OCI-LY1 (cell line): Measurements from ENCODE around the gene FOXS1.

Experiments
- H2AFZ ChIP-seq: fragments of 200-600 bp; sonication (generic), shearing (Covaris generic); 2 replicates; pipeline ENCODE4 v1.6.0; 2014; ENCODE audit warnings: antibody characterized with exemption, mild to moderate bottlenecking, low read length
- H3F3A ChIP-seq: fragments of 200-600 bp; sonication (generic), shearing (Covaris generic); 2 replicates; pipeline ENCODE4 v1.6.0; 2014; ENCODE audit warnings: mild to moderate bottlenecking, antibody characterized with exemption, low read length, moderate library complexity; ENCODE audit not compliant: insufficient read depth
- H3K27ac ChIP-seq: fragments of 200-600 bp; sonication (generic); 2 replicates; pipeline ENCODE4 v1.5.1; 2014; ENCODE audit warnings: low read length, mixed run types, mild to moderate bottlenecking, low read depth; ENCODE audit not compliant: poor library complexity, severe bottlenecking
- H3K27me3 ChIP-seq: fragments of 200-600 bp; sonication (generic); 2 replicates; pipeline ENCODE4 v1.6.0; 2014; ENCODE audit warnings: antibody characterized with exemption, mild to moderate bottlenecking, low read length, moderate library complexity; ENCODE audit not compliant: insufficient read depth
- H3K36me3 ChIP-seq: fragments of 200-600 bp; sonication (generic); 2 replicates; pipeline ENCODE4 v1.6.1; 2014; ENCODE audit warnings: mild to moderate bottlenecking, antibody characterized with exemption, low read length, moderate library complexity, mixed read lengths; ENCODE audit not compliant: insufficient read depth
- H3K4me1 ChIP-seq: fragments of 200-600 bp; sonication (generic); 2 replicates; pipeline ENCODE4 v1.5.1; 2014; ENCODE audit warnings: mild to moderate bottlenecking, low read length, moderate library complexity; ENCODE audit not compliant: insufficient read depth, severe bottlenecking
- H3K4me2 ChIP-seq: fragments of 200-600 bp; sonication (generic), shearing (Covaris generic); 2 replicates; pipeline ENCODE4 v1.6.1; 2014; ENCODE audit warnings: low read length
- H3K4me3 ChIP-seq: fragments of 200-600 bp; sonication (generic); 2 replicates; pipeline ENCODE4 v1.5.1; 2014; ENCODE audit warnings: low read length, low read depth, mild to moderate bottlenecking, mixed read lengths; ENCODE audit not compliant: poor library complexity, severe bottlenecking
- H3K79me2 ChIP-seq: fragments of 200-600 bp; shearing (Covaris generic); 2 replicates; pipeline ENCODE4 v1.6.1; 2016; ENCODE audit warnings: mixed run types, low read length, mixed read lengths; ENCODE audit not compliant: insufficient read depth
- H3K9ac ChIP-seq: fragments of 200-600 bp; sonication (generic), shearing (Covaris generic); 2 replicates; pipeline ENCODE4 v1.6.1; 2014; ENCODE audit warnings: mild to moderate bottlenecking, low read length, mixed read lengths
- H3K9me2 ChIP-seq: fragments of 200-600 bp; sonication (generic), shearing (Covaris generic); 2 replicates; pipeline ENCODE4 v1.6.1; 2014; ENCODE audit warnings: low read depth, mild to moderate bottlenecking, low read length, mixed read lengths
- H3K9me3 ChIP-seq: fragments of 200-600 bp; shearing (Covaris generic); 2 replicates; pipeline ENCODE4 v1.6.1; 2014; ENCODE audit warnings: low read length, mixed read lengths
- H4K20me1 ChIP-seq: fragments of 200-600 bp; sonication (generic), shearing (Covaris generic); 2 replicates; pipeline ENCODE4 v1.6.0; 2016; ENCODE audit warnings: mild to moderate bottlenecking, low read length; ENCODE audit not compliant: insufficient read depth
- EZH2 ChIP-seq: fragments of 200-600 bp; sonication (generic), shearing (Covaris generic); IDR thresholded peaks from 2 replicates; pipeline ENCODE4 v1.8.0; 2017; ENCODE audit warnings: borderline replicate concordance, mixed run types, mild to moderate bottlenecking, antibody characterized with exemption, low read length, moderate library complexity, mixed read lengths
- TF ChIP-seq, protein P1 (sequence below): fragments of 200-600 bp; sonication (generic), shearing (Covaris generic); IDR thresholded peaks from 2 replicates; pipeline ENCODE4 v1.5.1; 2017; ENCODE audit warnings: mild to moderate bottlenecking, antibody characterized with exemption, low read length, moderate library complexity, mixed read lengths

Gene FOXS1

DNA sequence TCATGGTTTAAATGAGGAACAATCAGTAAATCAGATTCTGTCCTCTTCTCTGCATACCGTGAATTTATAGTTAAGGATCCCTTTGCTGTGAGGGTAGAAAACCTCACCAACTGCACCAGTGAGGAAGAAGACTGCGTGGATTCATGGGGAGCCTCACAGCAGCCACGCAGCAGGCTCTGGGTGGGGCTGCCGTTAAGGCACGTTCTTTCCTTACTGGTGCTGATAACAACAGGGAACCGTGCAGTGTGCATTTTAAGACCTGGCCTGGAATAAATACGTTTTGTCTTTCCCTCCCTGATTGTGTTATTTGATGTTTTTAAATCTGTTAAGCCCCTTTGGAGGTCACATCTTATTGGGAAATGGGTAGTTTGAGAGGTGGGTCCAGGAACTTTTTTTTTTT is 43.9 kb downstream of the FOXS1 start:
- peaks cover 89% of the 10 kb centered on the region for H3K36me3 ChIP-seq

GRCh38 chr20:31797364-31797763 is 48.0 kb downstream of the FOXS1 start:
- H3K4me2 ChIP-seq: no peak overlapping the region
- H3K27me3 ChIP-seq: no peaks in the 10 kb centered on the region
- H3K79me2 ChIP-seq: no peaks in the 10 kb centered on the region
- H3K9me3 ChIP-seq: no peaks in the 10 kb centered on the region
- no peak overlapping the region for H3K9ac ChIP-seq
- peaks cover 99% of the 10 kb centered on the region for H3K36me3 ChIP-seq
- H2AFZ ChIP-seq: no peak overlapping the region
- H3K4me3 ChIP-seq: no peak overlapping the region
- no peaks in the 10 kb centered on the region for H3K9me2 ChIP-seq
- no peak for TF ChIP-seq EZH2
- TF ChIP-seq, protein P1, sequence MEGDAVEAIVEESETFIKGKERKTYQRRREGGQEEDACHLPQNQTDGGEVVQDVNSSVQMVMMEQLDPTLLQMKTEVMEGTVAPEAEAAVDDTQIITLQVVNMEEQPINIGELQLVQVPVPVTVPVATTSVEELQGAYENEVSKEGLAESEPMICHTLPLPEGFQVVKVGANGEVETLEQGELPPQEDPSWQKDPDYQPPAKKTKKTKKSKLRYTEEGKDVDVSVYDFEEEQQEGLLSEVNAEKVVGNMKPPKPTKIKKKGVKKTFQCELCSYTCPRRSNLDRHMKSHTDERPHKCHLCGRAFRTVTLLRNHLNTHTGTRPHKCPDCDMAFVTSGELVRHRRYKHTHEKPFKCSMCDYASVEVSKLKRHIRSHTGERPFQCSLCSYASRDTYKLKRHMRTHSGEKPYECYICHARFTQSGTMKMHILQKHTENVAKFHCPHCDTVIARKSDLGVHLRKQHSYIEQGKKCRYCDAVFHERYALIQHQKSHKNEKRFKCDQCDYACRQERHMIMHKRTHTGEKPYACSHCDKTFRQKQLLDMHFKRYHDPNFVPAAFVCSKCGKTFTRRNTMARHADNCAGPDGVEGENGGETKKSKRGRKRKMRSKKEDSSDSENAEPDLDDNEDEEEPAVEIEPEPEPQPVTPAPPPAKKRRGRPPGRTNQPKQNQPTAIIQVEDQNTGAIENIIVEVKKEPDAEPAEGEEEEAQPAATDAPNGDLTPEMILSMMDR: no peak
- no peaks in the 10 kb centered on the region for H4K20me1 ChIP-seq
- no peak overlapping the region for H3K27ac ChIP-seq
- no peaks in the 10 kb centered on the region for H3K4me1 ChIP-seq
- no peaks in the 10 kb centered on the region for H3F3A ChIP-seq

More for the DNA sequence above, 43.9 kb downstream of the FOXS1 start:
- no peaks in the 10 kb centered on the region for H3K4me1 ChIP-seq
- H4K20me1 ChIP-seq: no peaks in the 10 kb centered on the region
- no peaks in the 10 kb centered on the region for H3K9me2 ChIP-seq
- no peak overlapping the region for H3K4me2 ChIP-seq
- no peaks in the 10 kb centered on the region for H3K79me2 ChIP-seq
- H3K4me3 ChIP-seq: no peak overlapping the region
- no peaks in the 10 kb centered on the region for H3K9me3 ChIP-seq
- H3K27ac ChIP-seq: no peak overlapping the region
- no peak overlapping the region for H3K9ac ChIP-seq
- no peak overlapping the region for H2AFZ ChIP-seq
- no peaks in the 10 kb centered on the region for H3K27me3 ChIP-seq
- H3F3A ChIP-seq: no peaks in the 10 kb centered on the region
- no peak for TF ChIP-seq EZH2
- TF ChIP-seq, protein P1: no peak
